Peyer's patch (tissue), 4 donors: ENCODE results near the gene DCAKD.

Source experiments
- CTCF ChIP-seq, 6 experiments: fragments of 450-650 bp in 4 of 6; fragments of 200-600 bp in 2 of 6; sonication (generic) in 1 of 6; IDR thresholded peaks; one replicate each; pipeline ENCODE4 v1.5.1; 2017 to 2019; ENCODE audit warnings: antibody characterized with exemption in 6 of 6, mild to moderate bottlenecking in 3 of 6, moderate library complexity in 1 of 6
- POLR2A ChIP-seq, 2 donors: fragments of 450-650 bp; IDR thresholded peaks; one replicate each; pipeline ENCODE4 v1.5.1; 2017; ENCODE audit warnings: antibody characterized with exemption in 2 of 2, mild to moderate bottlenecking in 2 of 2, moderate library complexity in 2 of 2

GRCh38 chr17:45022288-45022648, 29.2 kb downstream of the DCAKD start:
- no peak for TF ChIP-seq CTCF (IDR thresholded peaks at IDR 0.05)
- TF ChIP-seq POLR2A (IDR thresholded peaks at IDR 0.05), result no peak
